HG02973 (cell line): ENCODE results near the gene URM1.
"Not testable (repeated sequence)": the region's sequence is repeated elsewhere in the genome, so short reads cannot be mapped to it uniquely, and the experiment has no call there.

Experiments used
- ATAC-seq: cut with Tn5 transposase; IDR thresholded peaks from one replicate; pipeline ENCODE4 v1.9.1; 2021; ENCODE audit warnings: moderate library complexity; ENCODE audit not compliant: unreplicated experiment

Gene URM1

DNA sequence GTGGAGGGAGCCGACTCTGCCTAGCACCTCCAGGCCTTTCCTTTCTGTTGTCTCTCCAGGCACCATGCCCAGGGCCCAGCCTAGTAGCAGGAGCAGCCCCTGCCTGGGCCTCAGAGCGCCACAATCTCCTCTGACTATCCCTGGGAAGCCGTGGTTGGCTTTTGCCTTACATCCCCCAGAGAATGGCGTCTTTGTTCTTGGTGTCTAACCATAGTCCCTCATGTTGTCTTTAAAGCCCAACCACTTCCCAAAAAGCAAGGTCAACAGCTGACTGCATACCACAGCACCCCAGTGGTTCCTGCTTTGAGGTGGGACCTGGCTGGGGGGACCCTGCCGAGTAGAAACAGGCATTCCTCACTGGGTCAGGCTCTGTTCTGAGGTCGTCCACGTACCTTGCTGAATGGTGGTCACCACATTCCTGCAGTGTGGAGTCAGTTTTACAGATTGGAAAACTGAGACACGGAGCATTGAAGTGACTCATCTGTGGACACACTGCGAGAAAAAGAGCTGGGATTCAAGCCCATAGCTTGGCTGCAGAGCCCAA, 35.7 kb downstream of the URM1 start:
- ATAC-seq = no peak

GRCh38 chr9:128408963-128409431, 37.8 kb downstream of the URM1 start:
- ATAC-seq = no peak

GRCh38 chr9:128409450-128409849, 38.3 kb downstream of the URM1 start:
- ATAC-seq = no peak

- no peak for ATAC-seq
These were observed 38.8 kb downstream of the URM1 start for GRCh38 chr9:128409978-128410377.

DNA sequence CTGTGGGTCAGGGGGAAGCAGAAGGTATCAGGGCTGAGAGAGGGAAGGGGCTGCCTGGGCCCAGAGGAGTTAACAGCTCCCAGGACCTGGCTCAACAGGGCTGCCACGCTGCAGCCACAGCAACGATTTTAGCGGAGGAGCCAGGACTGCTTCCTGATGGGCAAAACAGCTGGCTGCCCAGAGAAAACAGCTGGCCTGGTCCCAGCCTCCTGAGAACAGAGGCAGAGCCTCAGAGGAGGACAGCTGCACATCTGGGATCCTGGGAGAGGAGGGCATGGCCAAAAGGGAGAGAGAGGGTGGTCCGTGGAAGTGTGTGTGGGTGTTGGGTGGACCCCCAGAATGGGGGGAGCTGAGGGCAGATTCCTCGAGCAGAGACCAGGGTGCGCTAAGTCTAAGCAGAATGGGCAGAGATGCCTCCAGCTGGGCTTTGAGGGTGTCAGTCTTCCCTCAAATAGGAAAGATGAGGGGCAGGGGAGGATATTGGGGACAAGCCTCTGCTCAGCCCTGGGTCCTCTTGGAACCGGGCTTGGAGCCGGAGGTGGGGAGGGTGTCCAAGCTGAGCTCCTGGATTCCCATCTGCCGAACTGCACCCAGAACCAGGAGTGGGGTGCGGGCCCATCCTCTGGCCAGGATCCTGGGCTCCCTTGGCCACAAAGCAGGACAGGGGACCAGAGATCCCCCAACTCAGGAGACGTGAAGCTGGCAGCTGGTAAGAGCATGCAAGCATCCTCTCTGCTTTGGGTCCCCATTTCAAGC, 40.4 kb downstream of the URM1 start:
- ATAC-seq = no peak

DNA sequence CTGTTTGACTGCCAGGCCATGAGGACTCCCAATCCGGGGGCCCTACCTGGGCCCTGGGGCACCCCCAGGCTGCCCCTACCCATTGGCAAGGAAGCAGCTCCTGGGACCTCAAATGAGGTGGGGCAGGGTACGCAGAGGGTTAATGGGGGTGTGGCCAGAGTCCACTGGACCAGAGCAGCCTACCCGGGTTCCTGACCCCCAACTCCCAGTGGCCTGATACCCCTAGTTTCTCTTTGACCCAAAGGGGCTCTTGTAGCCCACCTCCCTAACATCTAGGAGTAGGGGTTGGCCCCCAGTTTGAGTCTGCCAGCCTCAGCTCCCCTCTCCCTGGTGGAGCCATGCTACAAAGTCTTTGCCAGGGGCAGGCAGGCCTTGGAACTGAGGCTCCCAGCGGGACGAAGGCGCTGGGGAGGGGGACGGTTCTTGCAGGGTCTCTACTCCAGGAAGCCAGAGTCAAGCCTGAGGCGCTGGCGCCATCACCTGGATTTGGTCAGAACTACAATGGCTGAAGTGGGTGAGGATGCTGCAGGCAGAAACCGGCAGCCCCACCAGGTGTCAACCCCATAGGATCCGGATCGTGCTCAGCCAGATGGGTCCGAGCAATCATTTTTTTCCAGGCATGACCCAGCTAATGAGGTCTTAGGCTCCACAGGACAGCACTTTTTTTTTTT, 41.1 kb downstream of the URM1 start:
- ATAC-seq = no peak

GRCh38 chr9:128413728-128414127, 42.6 kb downstream of the URM1 start:
- not testable (repeated sequence) for ATAC-seq

- no peak for ATAC-seq
These were observed 43.3 kb downstream of the URM1 start for GRCh38 chr9:128414461-128414860.

DNA sequence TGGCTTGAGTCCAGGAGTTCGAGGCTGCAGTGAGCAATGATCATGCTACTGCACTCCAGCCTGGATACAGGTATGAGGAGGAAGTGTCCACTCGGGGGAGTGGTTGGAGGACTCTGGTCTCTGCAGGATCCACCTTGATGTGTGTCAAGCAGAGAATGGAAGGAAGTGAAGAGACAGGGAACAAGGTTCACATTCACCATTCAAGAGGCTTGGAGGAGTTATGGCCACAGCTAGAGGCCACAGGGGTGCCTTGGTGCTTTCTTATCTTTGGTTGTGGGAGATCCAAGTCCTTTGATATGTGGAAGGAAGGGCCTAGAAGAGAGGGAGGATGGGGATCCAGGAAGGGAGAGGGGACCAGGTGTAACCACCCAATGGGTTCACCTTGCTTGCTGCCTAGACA, 44.1 kb downstream of the URM1 start:
- ATAC-seq = no peak

GRCh38 chr9:128416014-128416413, 44.8 kb downstream of the URM1 start:
- no peak for ATAC-seq

DNA sequence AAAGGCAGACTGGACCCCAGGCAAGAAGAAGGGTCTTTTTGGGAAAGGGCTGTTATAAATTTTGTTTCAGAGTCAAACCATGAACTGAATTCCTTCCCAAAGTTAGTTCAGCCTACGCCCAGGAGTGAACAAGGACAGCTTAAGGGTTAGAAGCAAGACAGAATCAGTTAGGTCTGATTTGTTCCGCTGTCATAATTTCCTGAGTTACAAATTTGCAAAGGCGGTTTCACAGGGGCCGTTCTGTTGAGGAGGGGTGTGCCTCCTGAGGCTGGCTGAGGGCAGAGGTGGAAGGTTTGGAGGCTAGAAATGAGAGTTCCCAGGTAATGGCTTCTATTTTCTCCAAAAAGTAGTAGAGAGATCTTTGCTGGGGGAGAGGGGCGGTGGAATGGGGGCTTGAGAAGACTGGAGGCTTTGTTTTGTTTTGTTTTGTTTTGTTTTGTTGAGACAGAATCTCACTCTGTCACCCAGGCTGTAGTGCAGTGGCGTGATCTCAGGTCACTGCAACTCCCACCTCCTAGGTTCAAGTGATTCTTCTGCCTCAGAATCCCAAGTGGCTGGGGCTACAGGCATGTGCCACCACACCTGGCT, 45.4 kb downstream of the URM1 start:
- no peak for ATAC-seq

DNA sequence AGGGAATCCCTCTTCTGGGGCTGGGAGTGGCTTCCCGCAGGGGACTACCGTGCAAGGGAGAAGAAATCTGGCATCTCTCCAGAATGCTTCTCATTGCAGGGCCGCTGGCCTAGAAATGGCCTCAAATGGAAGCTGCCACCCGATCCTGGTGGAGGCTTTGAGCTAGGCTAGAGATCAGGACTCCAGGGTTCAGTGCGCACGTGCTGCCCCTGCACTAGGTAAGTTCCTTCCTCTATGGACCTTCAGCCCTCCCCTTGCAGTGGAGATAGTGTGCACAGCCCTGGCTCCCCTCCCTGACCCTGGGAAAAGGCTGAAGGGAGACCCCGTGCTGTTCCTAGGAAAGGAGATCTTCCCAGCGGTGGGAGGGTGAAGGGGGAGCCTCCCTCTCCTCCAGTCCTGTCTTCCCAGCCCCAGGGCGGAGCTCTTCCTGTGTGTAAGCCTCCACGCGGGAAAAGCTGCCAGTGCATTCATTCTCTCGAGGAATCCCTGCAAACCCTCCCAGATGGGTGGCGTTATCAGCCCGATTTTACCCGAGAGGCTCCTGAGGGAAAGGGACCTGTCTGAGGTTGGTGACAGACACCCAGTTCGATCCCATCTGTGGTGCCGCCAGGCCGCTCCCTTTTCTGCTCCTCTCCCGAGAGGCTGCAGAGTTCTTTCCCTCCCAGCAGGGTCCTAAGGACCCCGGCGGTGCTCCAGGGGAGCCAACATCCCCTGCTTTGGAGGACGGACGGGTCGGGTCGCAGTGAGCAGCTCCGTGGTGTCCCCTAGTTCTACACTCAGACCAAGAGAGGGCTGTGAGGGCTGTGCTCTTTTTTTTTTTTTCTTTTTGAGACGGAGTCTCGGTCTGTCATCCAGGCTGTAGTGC, 48.1 kb downstream of the URM1 start:
- no peak for ATAC-seq

- peak; percentile 63 for ATAC-seq
These were observed 49.0 kb downstream of the URM1 start for GRCh38 chr9:128420060-128420650.

DNA sequence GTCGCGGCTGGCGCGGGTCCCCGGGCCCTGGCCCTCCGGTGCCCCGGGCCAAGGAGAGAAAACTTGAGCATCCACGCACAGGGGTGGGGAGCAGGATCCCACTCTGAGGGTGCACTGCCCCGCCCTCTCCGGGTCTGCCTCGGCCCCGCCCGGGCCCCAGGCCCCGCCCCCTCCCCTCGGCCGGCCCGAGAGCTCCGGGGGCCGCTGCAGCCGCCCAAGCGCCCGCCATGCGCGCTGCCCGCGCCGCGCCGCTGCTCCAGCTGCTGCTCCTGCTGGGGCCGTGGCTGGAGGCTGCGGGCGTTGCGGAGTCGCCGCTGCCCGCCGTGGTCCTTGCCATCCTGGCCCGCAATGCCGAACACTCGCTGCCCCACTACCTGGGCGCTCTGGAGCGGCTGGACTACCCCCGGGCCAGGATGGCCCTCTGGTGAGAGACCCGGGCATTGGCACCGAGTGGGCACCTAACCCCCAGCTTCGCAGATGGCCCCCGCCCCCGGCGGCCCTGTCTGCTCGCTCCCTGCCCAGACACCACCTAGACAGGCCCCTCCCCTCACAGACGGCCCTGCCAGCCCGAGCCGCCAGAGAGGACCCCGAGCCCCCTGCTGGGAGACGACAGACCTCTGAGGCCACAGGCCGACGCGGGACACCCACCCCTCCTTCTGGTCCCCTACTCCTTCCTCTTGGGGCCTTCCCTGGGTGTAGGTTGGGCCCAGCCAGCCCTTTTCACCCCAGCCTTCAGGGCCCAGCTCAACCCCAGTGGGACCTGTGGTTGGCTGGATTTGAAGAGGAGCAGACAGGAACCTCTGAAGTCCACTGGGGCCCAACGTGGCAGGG, 49.7 kb downstream of the URM1 start, which contains the start of gene CERCAM:
Gene CERCAM, plus strand, starts transcription at position 207 of the 831 bp plus-strand sequence. Its CDS starts 21 bp downstream, at position 228.
- peak; percentile 39 for ATAC-seq

- no peak for ATAC-seq
These were observed 50.4 kb downstream of the URM1 start for GRCh38 chr9:128421482-128421996.

DNA sequence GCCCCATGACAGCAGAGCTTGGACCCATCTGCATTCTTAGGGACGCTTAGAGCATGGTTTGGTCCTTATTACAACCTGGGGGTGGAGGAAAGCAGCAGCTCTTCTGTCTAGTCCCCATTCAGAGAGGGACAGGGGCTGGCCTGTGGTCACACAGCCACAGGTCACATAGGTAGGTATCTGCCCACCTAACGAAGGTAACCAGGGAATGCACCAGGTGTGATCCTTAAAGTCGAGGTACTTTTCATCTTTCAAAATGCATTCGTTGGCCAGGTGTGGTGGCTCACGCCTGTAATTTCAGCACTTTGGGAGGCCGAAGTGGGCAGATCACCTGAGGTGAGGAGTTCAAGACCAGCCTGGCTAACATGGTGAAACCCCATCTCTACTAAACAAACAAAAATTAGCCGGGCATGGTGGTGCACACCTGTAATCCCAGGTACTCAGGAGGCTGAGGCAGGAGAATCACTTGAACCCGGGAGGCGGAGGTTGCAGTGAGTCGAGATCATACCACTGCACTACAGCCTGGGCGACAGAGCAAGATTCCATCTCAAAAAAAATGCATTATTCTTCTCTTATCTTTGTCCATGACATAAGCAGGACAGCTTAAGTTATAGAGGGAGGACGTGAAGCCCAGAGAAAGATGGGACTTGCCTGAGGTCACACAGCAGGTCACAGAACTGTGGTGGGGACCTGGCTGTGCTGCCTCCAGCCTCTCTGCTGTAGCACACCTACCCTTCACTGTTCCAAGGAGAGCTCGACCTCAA, 51.0 kb downstream of the URM1 start:
- not testable (repeated sequence) for ATAC-seq

DNA sequence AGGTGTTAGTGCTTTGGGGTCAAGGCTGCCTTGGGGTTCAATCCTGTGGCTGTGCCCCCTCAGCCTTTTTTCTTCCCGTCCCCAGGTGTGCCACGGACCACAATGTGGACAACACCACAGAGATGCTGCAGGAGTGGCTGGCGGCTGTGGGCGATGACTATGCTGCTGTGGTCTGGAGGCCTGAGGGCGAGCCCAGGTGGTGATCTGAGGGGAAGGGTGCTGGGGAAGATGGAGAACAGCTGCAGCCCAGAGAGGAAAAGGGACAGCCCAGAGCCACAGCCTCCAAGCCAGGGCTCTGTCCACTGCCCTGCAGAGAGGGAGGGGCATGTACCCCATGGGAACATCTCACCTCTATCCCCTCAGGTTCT, 51.6 kb downstream of the URM1 start:
- no peak for ATAC-seq

DNA sequence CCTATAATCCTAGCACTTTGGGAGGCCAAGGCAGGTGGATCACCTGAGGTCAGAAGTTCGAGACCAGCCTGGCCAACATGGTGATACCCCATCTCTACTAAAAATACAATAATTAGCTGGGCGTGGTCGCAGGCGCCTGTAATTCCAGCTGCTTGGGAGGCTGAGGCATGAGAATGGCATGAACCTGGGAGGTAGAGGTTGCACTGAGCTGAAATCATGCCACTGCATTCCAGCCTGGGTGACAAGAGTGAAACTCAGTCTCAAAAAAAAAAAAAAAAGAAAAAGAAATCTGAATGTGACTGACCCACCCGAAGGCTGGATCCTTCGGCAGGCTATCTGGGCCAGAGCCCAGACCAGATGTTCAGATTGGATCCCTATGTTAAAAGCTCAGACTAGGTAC, 52.2 kb downstream of the URM1 start:
- ATAC-seq = not testable (repeated sequence)
